ENCODE measurements around the gene OR4Q3. TPM values are rescaled to one million over a fixed set of nuclear protein-coding genes. Genes with fewer than 3 reads are reported as not detected.
"Not testable (repeated sequence)": the region's sequence is repeated elsewhere in the genome, so short reads cannot be mapped to it uniquely, and the experiment has no call there.

The OR4Q3 gene
- total RNA-seq: not detected
- long read RNA-seq: 0 reads

- Histone ChIP-seq H3K4me1 (no peaks in the 10 kb centered on the region), H3K27me3 (ENCODE audit: low read depth) (no peaks in the 10 kb centered on the region), H3K4me3 (no peak within 1 kb of the TSS), H3K36me3 (no peaks in the 10 kb centered on the region), H3K9me3 (no peaks in the 10 kb centered on the region), H3K27ac (no peak within 1 kb of the TSS)
- ATAC-seq (peak; percentile 17 to 32), DNase-seq (no peak)
- intact Hi-C loops (cut with DNase I): no loop called here
- TF ChIP-seq CTCF (IDR thresholded peaks at IDR 0.05): no peak
Measured at GRCh38 chr14:19743256-19743655, at the start of gene OR4Q3. Gene OR4Q3 (plus strand): TSS chr14:19743571.

- no peak for TF ChIP-seq CTCF (IDR thresholded peaks at IDR 0.05)
- intact Hi-C loops (cut with DNase I): no loop called here
- ATAC-seq: peak in 1 of 2 donors; percentile 13
- no peaks in the 10 kb centered on the region for H3K27me3 ChIP-seq (ENCODE audit: low read depth)
- no peaks in the 10 kb centered on the region for H3K36me3 ChIP-seq
- H3K4me3 ChIP-seq: no peak overlapping the region
- DNase-seq: no peak
- H3K4me1 ChIP-seq: no peaks in the 10 kb centered on the region
- no peak overlapping the region for H3K27ac ChIP-seq
- peaks cover 17% of the 10 kb centered on the region for H3K9me3 ChIP-seq
Measured at GRCh38 chr14:19729359-19729758, 14.0 kb upstream of the OR4Q3 start.

GRCh38 chr14:19729763-19730162 is 13.6 kb upstream of the OR4Q3 start:
- ATAC-seq (peak; percentile 30 to 55), DNase-seq (no peak)

GRCh38 chr14:19733893-19734292 is 9.5 kb upstream of the OR4Q3 start:
- H3K4me3 ChIP-seq; intact Hi-C loops (cut with DNase I): not testable (repeated sequence)
- ATAC-seq: peak; percentile 28 to 41

More at GRCh38 chr14:19729763-19730162, 13.6 kb upstream of the OR4Q3 start:
- TF ChIP-seq CTCF (IDR thresholded peaks at IDR 0.05): no peak
- Histone ChIP-seq H3K4me3 (no peak overlapping the region), H3K27me3 (ENCODE audit: low read depth) (no peaks in the 10 kb centered on the region), H3K36me3 (no peaks in the 10 kb centered on the region), H3K9me3 (peaks cover 17% of the 10 kb centered on the region), H3K27ac (no peak overlapping the region), H3K4me1 (no peaks in the 10 kb centered on the region)
- intact Hi-C loops (cut with DNase I): no loop called here

GRCh38 chr14:19752316-19752715 is 8.9 kb downstream of the OR4Q3 start:
- H3K27me3 ChIP-seq (ENCODE audit: low read depth); H3K9me3 ChIP-seq; ATAC-seq; H3K36me3 ChIP-seq; H3K4me1 ChIP-seq; H3K4me3 ChIP-seq; DNase-seq; H3K27ac ChIP-seq; intact Hi-C loops (cut with DNase I): not testable (repeated sequence)

More at GRCh38 chr14:19733893-19734292, 9.5 kb upstream of the OR4Q3 start:
- not testable (repeated sequence) for H3K27me3 ChIP-seq (ENCODE audit: low read depth); DNase-seq; H3K36me3 ChIP-seq; H3K27ac ChIP-seq; H3K9me3 ChIP-seq; H3K4me1 ChIP-seq

- Histone ChIP-seq H3K9me3 (no peaks in the 10 kb centered on the region), H3K27me3 (ENCODE audit: low read depth) (no peaks in the 10 kb centered on the region), H3K27ac (no peak overlapping the region), H3K36me3 (no peaks in the 10 kb centered on the region), H3K4me1 (no peaks in the 10 kb centered on the region), H3K4me3 (no peak overlapping the region)
- ATAC-seq: no peak
- DNase-seq: no peak
- intact Hi-C loops (cut with DNase I): no loop called here
- no peak for TF ChIP-seq CTCF (IDR thresholded peaks at IDR 0.05)
Measured at GRCh38 chr14:19754172-19754571, 10.8 kb downstream of the OR4Q3 start.

GRCh38 chr14:19771491-19771890 is 28.1 kb downstream of the OR4Q3 start:
- H3K27ac ChIP-seq; H3K4me1 ChIP-seq; H3K9me3 ChIP-seq; intact Hi-C loops (cut with DNase I); DNase-seq; H3K27me3 ChIP-seq (ENCODE audit: low read depth); H3K4me3 ChIP-seq; H3K36me3 ChIP-seq: not testable (repeated sequence)
- ATAC-seq: peak; percentile 24 to 41
